Calu3 (cell line): ENCODE results near the gene CDKAL1. TPM values are rescaled to one million over a fixed set of nuclear protein-coding genes. Genes with fewer than 3 reads are reported as not detected.
"Not testable (repeated sequence)": the region's sequence is repeated elsewhere in the genome, so short reads cannot be mapped to it uniquely, and the experiment has no call there.

ENCODE experiments used
- BruUV-seq: library from RNA; stranded (reverse); fragments of 400-500 nt; replicated peaks from 2 replicates; lab custom pipeline; 2021; lab: Mats Ljungman, UMichigan
- CTCF ChIA-PET: fragments of 300-600 bp; sonication (Branson Sonifier 250); formaldehyde crosslinking; loops from one replicate; lab custom pipeline; 2022; ENCODE audit warnings: antibody characterized with exemption; lab: Charles Lee
- DNase-seq: peaks from one replicate; pipeline ENCODE4 v3.0.0; 2022
- H3K27ac Mint-ChIP-seq: one replicate; pipeline ENCODE4 v1.8.0; 2022; ENCODE audit warnings: mixed read lengths; ENCODE audit not compliant: unreplicated experiment
- H3K27me3 Mint-ChIP-seq: one replicate; pipeline ENCODE4 v1.8.0; 2022; ENCODE audit warnings: mixed read lengths; ENCODE audit not compliant: unreplicated experiment
- H3K36me3 Mint-ChIP-seq: one replicate; pipeline ENCODE4 v1.8.0; 2022; ENCODE audit warnings: mild to moderate bottlenecking, moderate library complexity, mixed read lengths; ENCODE audit not compliant: insufficient read depth, unreplicated experiment
- H3K4me1 Mint-ChIP-seq: one replicate; pipeline ENCODE4 v1.8.0; 2022; ENCODE audit warnings: mild to moderate bottlenecking, low read depth, mixed read lengths; ENCODE audit not compliant: unreplicated experiment
- H3K4me3 Mint-ChIP-seq: one replicate; pipeline ENCODE4 v1.8.0; 2022; ENCODE audit warnings: mild to moderate bottlenecking, low read depth, moderate library complexity, mixed read lengths; ENCODE audit not compliant: unreplicated experiment
- H3K9me3 Mint-ChIP-seq: one replicate; pipeline ENCODE4 v1.8.0; 2022; ENCODE audit warnings: low read depth, mixed read lengths; ENCODE audit not compliant: unreplicated experiment
- CTCF ChIP-seq: fragments of 200-600 bp; IDR thresholded peaks from one replicate; pipeline ENCODE4 v1.8.0; 2022; ENCODE audit warnings: antibody characterized with exemption; ENCODE audit not compliant: unreplicated experiment
- intact Hi-C: fragments of 100-400 bp; cut with micrococcal nuclease; formaldehyde crosslinking; loops from one replicate; pipeline ENCODE4 v1.10.0; 2022; ENCODE audit not compliant: unreplicated experiment
- total RNA-seq: library from RNA; stranded (reverse); gene quantifications from 2 replicates; pipeline ENCODE4 v1.2.3, GENCODE V29; 2022

Gene CDKAL1
- total RNA-seq, 1 experiment from 2014 or later: 39.6 TPM

- CTCF ChIA-PET: no interaction called here
- no peak overlapping the region for H3K4me3 Mint-ChIP-seq
- TF ChIP-seq CTCF: no peak
Measured at GRCh38 chr6:20718705-20719653, 184.7 kb downstream of the CDKAL1 start.

GRCh38 chr6:20719980-20720379 lies 185.7 kb downstream of the CDKAL1 start:
- DNase-seq: no peak
- H3K9me3 Mint-ChIP-seq: peaks cover 2% of the 10 kb centered on the region
- H3K4me3 Mint-ChIP-seq: no peak overlapping the region
- H3K4me1 Mint-ChIP-seq: no peaks in the 10 kb centered on the region
- no peaks in the 10 kb centered on the region for H3K36me3 Mint-ChIP-seq
- intact Hi-C loops: no loop called here
- TF ChIP-seq CTCF: no peak
- H3K27ac Mint-ChIP-seq: no peak overlapping the region
- BruUV-seq: no TSS peak
- no peaks in the 10 kb centered on the region for H3K27me3 Mint-ChIP-seq
- CTCF ChIA-PET: no interaction called here

More at GRCh38 chr6:20718705-20719653, 184.7 kb downstream of the CDKAL1 start:
- intact Hi-C loops: no loop called here
- Mint-ChIP-seq H3K36me3 (no peaks in the 10 kb centered on the region), H3K4me1 (no peaks in the 10 kb centered on the region), H3K9me3 (peaks cover 2% of the 10 kb centered on the region), H3K27ac (no peak overlapping the region), H3K27me3 (no peaks in the 10 kb centered on the region)
- no TSS peak for BruUV-seq
- no peak for DNase-seq

GRCh38 chr6:20721121-20721520 lies 186.9 kb downstream of the CDKAL1 start:
- H3K4me3 Mint-ChIP-seq, intact Hi-C loops, DNase-seq, BruUV-seq, H3K4me1 Mint-ChIP-seq, H3K27me3 Mint-ChIP-seq, H3K9me3 Mint-ChIP-seq, H3K36me3 Mint-ChIP-seq, H3K27ac Mint-ChIP-seq, CTCF ChIA-PET: not testable (repeated sequence)

GRCh38 chr6:20722455-20722854 lies 188.2 kb downstream of the CDKAL1 start:
- no peak overlapping the region for H3K27ac Mint-ChIP-seq
- intact Hi-C loops: no loop called here
- no peak overlapping the region for H3K4me3 Mint-ChIP-seq
- no peak for DNase-seq
- no peaks in the 10 kb centered on the region for H3K4me1 Mint-ChIP-seq
- H3K27me3 Mint-ChIP-seq: no peaks in the 10 kb centered on the region
- TF ChIP-seq CTCF: no peak
- BruUV-seq: no TSS peak
- H3K36me3 Mint-ChIP-seq: no peaks in the 10 kb centered on the region
- peaks cover 2% of the 10 kb centered on the region for H3K9me3 Mint-ChIP-seq
- CTCF ChIA-PET: no interaction called here

- no peak for DNase-seq
- Mint-ChIP-seq H3K9me3 (peaks cover 2% of the 10 kb centered on the region), H3K27ac (no peak overlapping the region), H3K36me3 (no peaks in the 10 kb centered on the region), H3K27me3 (no peaks in the 10 kb centered on the region), H3K4me3 (no peak overlapping the region), H3K4me1 (no peaks in the 10 kb centered on the region)
- CTCF ChIA-PET: interaction anchor here (0.6 kb wide), 1 partner anchor 77 kb away, joined by 3 read pairs; no protein-coding TSS in a partner anchor
- intact Hi-C loops: no loop called here
- TF ChIP-seq CTCF: no peak
- no TSS peak for BruUV-seq
Measured at GRCh38 chr6:20723236-20723635, 189.0 kb downstream of the CDKAL1 start.
